IPS-18c (cell line): Measurements from ENCODE around the gene COX20.
"Not testable (repeated sequence)": the region's sequence is repeated elsewhere in the genome, so short reads cannot be mapped to it uniquely, and the experiment has no call there.

Source experiments
- H3K4me3 ChIP-seq: 2 replicates; pipeline ENCODE4 v1.7.0; 2013; ENCODE audit warnings: low read depth, mild to moderate bottlenecking, low read length, moderate library complexity; ENCODE audit not compliant: insufficient read depth
- H3K9me3 ChIP-seq: one replicate; pipeline ENCODE4 v1.6.1; 2013; ENCODE audit warnings: mild to moderate bottlenecking, low read length, moderate library complexity; ENCODE audit not compliant: control insufficient read depth, insufficient read depth

COX20 gene, protein sequence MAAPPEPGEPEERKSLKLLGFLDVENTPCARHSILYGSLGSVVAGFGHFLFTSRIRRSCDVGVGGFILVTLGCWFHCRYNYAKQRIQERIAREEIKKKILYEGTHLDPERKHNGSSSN

DNA sequence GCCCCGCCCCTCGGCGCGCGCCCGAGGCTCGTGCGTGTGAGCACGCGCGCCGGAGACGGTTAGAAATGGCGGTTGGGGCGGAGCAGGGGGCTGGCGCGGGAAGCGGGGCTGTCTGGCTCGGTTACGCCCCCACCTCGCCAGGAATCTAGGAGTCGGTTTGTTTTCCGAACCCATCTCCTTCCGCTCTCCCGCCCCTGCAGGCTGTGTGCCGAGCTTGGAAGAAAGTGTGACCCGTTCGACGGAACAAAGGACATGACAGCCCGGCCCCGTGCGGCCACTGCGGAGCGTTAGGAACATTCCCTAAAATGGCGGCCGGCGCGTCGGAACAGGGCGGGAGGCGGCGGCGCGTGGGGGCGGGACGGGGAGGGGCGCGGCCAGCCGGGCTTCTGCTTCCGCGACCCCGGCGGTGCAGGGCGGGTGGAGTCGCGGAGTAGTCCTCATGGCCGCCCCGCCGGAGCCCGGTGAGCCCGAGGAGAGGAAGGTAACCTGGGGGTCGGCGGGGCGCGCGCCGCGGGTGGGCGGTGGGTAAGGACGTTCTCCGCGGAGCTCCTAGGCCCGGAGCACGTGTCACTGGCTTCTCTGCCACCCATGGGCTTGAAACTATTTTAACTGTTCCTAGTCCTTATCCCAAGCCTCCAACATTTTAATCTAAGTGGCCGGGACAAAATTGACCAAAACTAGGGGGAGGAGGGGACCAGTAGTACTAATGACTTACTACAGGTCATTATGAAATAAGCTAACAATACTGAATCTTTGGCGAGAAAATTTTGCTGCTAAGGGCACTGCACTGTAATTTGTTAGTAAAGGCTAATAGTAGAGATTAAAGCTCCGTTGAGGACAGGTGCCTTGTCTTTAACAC is at the start of gene COX20:
COX20 (plus strand) TSS at position 383 of the 859 bp plus-strand sequence; CDS start at position 440, 57 bp downstream.
- H3K4me3 ChIP-seq, result peak within 1 kb of the TSS; percentile 78

DNA sequence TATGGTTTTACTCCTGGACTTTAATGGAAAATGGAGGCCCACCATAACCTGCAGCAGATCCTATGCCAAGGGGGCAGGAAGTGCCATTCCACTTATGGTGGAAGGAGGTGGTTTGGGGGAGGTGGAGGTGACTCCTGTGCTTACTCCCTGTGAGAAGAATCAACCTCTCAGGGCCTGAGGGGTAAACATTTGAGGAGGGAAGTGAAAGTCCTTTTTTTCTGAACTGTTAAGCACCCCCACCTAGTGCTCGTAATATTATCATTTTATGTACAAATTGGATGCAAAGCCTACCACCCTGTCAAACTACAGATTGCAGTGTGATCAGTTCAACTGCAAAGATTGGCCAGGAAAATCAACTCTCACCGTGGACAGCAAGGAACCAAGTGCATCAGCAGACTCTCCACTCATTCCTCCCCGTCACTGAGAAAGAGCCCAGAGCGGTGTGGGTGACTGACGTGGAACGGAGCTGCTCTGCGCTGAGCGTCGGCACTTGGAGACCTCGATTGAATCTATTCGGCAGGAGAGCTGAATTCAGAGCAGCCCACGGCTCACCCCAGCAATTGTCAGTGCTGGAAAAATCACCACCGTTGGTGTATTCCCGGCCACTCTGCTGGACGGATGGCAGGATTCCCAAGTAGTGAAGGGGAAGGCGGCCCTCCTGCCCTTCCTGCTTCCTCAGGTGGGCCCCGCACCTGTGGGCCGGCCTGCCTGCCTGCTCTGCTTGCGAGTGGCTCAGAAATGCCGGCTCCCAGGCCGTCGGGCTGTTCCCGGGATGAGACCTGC is 46.8 kb upstream of the COX20 start:
- Histone ChIP-seq H3K9me3 (no peaks in the 10 kb centered on the region), H3K4me3 (no peak overlapping the region)

More for the DNA sequence above, at the start of gene COX20:
- H3K9me3 ChIP-seq, result no peaks in the 10 kb centered on the region

DNA sequence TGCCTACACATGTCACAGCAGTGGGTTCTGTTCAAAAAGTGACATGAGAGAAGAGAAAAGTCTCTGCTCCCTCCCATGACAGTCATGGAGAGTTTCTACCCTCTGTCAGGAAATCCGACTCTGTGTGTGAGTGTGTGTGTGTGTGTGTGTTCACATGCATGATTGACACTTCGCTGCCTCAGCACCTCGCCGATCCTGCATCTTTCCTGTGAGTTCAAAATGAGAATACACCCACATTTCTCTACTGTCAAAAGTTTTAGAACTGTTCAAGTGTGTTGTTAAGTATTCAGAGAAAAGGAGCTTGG is 46.2 kb upstream of the COX20 start:
- Histone ChIP-seq H3K9me3 (no peaks in the 10 kb centered on the region), H3K4me3 (no peak overlapping the region)

DNA sequence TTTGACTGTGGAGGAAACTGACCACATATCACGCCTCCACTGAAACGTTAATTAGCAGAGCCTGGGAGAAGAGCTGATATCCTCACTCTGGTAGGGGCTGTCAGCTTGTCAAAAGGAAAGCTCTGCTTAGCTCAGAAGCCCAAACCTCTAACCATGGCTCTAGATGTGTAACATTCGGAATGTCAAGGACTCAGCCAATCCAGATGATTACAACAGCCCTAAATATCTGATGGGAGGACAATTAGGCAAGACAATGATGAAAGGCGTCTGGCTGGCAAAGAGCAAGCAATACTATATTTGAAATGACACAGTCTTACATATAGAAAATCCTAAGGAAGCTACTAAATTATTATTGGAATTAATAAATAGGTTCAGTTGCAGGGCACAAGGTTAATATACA is 45.7 kb upstream of the COX20 start:
- no peaks in the 10 kb centered on the region for H3K9me3 ChIP-seq

DNA sequence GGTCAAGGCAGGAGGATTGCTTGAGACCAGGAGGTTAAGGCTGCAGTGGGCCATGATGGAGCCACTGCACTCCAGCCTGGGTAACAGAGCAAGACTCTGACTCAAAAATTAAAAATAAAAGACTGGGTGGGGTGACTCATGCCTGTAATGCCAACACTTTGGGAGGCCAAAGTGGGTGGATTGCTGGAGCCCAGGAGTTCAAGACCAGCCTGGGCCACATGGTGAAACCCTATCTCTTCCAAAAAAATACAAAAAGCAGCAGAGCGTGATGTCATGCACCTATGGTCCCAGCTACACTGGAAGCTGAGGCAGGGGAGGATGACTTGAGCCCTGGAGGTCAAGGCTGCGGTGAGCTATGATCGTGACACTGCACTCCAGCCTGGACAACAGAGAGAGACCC is 44.4 kb upstream of the COX20 start:
- H3K9me3 ChIP-seq, result no peaks in the 10 kb centered on the region
- no peak overlapping the region for H3K4me3 ChIP-seq

More for the DNA sequence above, 45.7 kb upstream of the COX20 start:
- no peak overlapping the region for H3K4me3 ChIP-seq

DNA sequence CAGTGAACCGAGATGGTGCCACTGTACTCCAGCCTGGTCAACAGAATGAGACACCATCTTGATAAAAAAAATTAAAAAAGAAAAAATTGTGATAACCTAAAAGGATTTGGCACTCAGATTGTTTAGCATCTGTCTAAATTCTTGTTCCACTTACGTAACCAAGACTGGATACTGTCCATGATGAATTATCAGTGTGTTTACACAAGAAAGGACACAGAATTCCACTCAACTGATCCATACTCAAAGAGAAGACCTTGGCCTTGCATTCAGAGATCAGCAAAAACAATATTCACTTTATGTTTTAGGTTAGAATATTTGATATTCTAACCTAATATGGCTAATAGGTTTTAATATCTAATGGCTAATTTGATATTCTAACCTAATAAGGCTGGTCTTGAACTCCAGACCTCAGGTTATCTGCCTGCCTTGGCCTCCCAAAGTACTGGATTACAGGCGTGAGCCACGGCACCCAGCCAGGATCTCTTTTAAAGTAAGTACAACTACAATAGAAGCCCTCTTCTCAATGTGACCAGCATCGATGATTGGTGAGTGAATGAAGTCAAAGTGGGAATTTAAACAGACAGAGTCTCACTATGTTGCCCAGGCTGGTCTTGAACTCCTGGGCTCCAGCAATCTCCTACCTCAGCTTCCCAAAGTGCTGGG is 43.1 kb upstream of the COX20 start:
- H3K9me3 ChIP-seq, result no peaks in the 10 kb centered on the region
- H3K4me3 ChIP-seq, result no peak overlapping the region

DNA sequence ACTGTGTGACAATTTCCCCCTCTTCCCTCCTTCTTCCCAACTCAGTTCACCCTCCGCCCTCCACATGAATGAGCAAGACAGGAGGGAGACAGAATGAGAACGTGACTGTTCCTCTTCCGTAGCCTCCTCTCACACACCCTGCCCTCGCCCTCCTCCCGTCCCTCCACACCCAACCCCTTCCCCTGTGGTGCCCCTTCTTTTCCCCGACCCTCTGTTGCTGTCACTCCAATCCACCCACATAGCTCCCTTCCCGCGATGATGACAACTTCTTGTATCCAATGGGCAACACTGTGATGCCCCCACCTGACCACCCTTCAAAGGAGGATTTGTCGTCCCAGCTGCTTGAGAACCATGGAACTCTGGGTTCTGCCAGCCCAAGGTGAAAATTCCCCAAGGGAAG is 41.4 kb upstream of the COX20 start:
- H3K9me3 ChIP-seq, result no peaks in the 10 kb centered on the region

DNA sequence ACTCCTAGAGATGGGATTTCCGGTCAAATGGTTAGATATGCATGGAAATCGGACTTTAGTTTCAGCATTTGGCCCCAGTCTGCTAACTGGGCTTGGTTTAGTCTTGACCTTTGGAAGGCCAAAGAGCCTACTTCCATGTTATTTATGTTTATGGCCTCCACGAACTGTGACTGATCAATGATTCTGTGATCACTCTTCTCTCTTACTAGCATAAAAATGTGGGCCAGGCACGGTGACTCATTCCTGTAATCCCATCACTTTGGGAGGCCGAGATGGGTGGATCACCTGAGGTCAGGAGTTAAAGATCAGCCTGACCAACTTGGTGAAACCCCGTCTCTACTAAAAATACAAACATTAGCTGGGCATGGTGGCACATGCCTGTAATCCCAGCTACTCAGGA is 40.9 kb upstream of the COX20 start:
- H3K4me3 ChIP-seq, H3K9me3 ChIP-seq: not testable (repeated sequence)

More for the DNA sequence above, 41.4 kb upstream of the COX20 start:
- no peak overlapping the region for H3K4me3 ChIP-seq

DNA sequence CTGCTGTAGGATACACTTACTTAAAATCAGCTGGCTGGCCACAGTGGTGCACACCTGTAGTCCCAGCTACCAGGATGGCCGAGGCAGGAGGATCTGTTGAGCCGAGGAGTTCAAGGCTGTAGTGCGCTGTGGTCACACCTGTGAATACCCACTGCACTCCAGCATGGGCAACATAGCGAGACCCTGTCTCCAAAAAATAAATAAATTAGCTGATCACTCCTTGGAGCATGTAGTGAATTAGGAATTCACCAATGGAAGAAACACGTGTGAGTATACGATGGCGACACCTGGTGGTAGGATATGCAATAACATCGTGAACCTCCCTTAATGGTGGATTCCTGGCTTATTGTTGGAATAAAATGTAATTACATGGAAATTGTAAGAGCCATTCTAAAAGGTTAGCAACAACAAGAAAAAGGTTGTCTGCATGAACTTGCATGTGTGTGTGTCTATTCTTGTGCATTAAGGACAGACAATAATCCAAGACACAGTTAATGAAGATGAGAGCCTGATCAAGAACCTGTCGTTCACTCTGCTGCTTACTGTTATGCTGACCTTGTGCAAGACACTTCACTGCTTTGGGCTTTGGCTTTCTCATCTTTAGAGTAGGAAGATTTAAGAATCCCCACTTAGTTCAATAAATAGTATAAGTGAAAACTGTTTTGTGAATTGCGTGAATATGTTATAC is 38.6 kb upstream of the COX20 start:
- Histone ChIP-seq H3K9me3 (no peaks in the 10 kb centered on the region), H3K4me3 (no peak overlapping the region)

DNA sequence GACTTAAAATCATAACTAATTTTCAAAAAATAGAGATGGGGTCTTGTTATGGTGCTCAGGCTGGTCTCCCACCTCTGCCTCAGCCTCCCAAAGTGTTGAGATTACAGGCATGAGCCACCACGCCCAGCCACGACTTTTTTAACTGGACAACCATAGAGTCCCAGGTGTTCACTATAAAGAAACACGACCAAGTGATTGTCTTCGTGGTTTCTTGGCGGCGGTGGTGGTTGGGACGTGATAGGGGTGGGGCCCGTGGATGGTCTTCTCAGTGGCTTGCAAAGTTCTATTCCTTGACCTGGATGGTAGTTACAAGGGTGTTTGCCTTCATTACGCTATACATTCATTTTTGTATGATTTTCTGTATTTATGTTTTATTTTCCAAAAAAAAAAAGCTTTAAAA is 34.6 kb upstream of the COX20 start:
- Histone ChIP-seq H3K4me3 (no peak overlapping the region), H3K9me3 (no peaks in the 10 kb centered on the region)

DNA sequence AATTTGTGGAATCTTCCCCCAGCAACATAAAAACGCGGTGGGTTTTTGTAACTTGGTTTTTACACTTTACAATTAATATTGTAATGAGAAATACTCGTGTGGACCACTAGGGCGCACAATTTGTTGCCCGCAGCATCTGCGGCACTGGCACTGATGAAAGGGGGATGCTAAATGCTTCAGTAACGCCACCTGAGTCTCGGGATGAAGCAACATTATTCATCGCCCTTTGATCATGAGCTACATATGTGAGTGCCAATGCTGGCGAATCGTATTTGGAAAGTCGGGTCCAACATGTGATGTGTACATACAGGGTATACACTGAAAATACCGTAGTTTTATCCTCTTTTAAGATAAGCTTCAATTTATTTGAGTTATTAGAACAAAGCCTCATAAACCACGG is 34.2 kb upstream of the COX20 start:
- H3K4me3 ChIP-seq, result no peak overlapping the region
- no peaks in the 10 kb centered on the region for H3K9me3 ChIP-seq

DNA sequence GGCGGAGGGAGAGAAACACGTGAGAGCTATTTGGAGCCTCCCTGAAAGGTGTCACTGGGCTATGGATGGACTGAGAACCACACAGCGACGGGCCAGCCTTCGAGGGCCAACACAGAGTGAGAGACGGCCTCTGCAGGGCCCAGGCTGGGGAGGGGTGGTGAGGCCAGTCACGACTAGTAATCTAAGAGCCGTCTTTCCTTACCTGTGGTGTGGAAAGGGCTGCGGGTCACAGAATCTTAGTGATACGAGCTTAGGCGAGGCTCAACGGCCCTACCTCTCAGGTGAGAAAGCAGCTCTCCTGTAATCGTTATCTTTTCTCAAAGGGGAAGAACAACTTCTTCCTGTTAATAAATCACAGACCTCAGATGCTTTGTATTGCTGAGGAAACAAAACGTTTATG is 33.4 kb upstream of the COX20 start:
- Histone ChIP-seq H3K4me3 (no peak overlapping the region), H3K9me3 (no peaks in the 10 kb centered on the region)

DNA sequence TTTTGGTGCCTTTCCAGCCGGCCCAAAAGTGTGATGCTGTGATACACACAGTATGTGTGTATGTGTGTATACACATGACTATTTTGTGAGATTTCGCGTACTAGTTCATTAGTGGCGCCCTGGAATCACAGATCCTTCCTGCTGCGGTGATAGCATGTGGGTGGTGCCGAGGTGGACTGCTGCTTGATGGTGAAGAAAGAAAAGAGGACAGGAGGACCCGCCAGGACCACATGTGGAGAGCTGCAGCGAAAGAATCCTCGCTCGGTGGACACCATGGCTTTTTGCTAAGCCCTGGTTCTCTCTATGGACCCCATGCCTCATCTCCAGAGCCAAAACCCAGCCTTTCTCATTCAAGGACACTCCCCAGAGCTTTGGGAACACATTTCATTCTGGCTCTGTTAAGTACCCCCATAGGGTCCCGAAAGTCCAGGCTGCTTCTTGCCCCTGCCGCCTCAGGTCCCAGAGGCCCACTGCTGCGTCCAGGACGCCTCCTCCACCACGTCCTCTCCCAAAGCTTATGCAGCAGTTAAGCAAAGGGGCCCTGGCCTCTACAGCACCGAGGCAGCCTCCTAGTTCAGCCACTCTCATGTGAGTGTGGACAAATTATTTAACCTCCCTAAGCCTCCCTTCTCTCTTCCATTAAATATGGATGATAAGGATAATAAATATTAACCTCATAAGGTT is 32.8 kb upstream of the COX20 start:
- H3K9me3 ChIP-seq, result no peaks in the 10 kb centered on the region
- no peak overlapping the region for H3K4me3 ChIP-seq

DNA sequence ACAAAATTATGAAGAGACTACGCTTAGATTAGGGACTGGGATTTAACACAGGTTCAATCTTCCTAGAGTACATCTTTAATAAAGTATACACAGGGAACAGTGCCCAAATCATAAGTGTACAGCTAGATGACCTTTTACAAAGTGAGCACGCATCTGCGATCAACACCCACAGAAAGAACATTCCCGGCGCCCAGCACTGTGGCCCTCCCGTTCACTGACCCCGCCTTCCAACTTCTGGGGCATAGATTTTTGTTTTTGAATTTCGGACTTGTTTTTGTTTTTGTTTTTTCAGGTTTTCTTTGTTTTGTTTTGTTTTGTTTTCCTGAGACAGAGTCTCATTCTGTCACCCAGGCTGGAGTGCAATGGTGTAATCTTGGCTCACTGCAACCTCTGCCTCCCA is 30.6 kb upstream of the COX20 start:
- H3K9me3 ChIP-seq, result no peaks in the 10 kb centered on the region
- no peak overlapping the region for H3K4me3 ChIP-seq

DNA sequence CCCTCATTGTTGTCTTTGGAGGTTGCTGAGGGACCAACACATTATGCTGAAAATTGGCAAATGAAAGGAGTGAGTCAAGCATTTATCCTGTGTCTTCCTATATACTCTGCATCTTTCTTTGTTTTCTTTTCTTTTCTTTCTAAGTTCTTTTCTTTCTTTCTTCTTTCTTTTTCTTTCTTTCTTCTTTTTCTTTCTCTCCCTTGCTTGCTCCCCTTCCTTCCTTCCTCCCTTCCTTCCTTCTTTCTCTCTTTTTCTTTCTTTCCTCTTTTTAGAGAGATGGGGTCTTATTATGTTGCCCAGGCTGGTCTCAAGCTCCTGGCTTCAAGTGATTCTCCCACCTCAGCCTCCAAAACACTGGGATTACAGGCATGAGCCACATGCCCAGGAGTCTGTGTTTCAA is 28.3 kb upstream of the COX20 start:
- H3K4me3 ChIP-seq, result no peak overlapping the region
- no peaks in the 10 kb centered on the region for H3K9me3 ChIP-seq

DNA sequence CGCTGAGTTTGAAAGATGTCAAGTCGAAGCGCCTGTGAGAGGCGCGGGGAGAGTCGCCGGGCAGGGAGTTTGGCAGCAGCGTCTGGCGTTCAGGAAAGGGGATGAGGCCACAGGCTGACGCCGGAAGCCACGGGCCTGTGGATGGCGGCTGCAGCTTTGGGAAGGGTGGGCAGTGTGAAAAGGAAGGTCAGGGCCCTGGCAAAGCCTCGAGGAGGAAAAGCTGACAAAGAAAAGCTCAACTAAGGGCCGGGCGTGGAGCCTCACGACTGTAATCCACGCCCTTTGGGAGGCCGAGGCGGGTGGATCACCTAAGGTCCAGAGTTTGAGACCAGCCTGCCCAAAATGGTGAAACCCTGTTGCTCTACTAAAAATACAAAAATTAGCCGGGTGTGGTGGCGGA is 25.2 kb upstream of the COX20 start:
- Histone ChIP-seq H3K4me3 (no peak overlapping the region), H3K9me3 (no peaks in the 10 kb centered on the region)

DNA sequence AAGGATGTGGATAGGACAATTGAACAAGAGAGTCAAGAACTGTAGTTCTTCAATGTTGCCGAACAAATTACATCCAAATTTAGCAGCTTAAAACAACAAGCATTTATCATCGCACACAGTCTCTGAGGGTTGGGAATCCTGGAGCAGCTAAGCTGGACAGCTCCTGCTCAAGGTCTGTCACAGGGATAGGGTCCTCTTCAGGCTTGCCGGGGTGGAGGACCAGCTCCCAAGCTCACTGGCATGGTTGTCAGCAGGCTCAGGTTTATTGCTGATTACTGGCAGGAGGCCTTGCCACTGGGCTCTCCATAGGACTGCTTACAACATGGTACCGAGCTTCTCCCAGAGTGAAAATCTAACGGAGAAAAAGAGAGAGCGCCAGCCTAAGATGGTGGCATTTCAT is 22.1 kb upstream of the COX20 start:
- no peaks in the 10 kb centered on the region for H3K9me3 ChIP-seq
- no peak overlapping the region for H3K4me3 ChIP-seq
